BLaER1 treated with 17β-estradiol and CSF1 and Interleukin-3, amounts not matched to agents 10 nM and 100 nM (cell line): ENCODE measurements around the gene KCNH5.

ENCODE experiments used
- H3K27ac ChIP-seq, 11 experiments: shearing (Covaris generic); formaldehyde crosslinking; 2 replicates each; pipeline ENCODE4 v1.8.1; 2022
- H3K27me3 ChIP-seq, 11 experiments: shearing (Covaris generic); formaldehyde crosslinking; 2 replicates each; pipeline ENCODE4 v1.8.1; 2022
- H3K36me3 ChIP-seq, 11 experiments: shearing (Covaris generic); formaldehyde crosslinking; 2 replicates each; pipeline ENCODE4 v1.8.1; 2022
- H3K4me1 ChIP-seq, 10 experiments: shearing (Covaris generic); formaldehyde crosslinking; 2 replicates each; pipeline ENCODE4 v1.8.1; 2022
- H3K4me2 ChIP-seq, 11 experiments: shearing (Covaris generic); formaldehyde crosslinking; 2 replicates each; pipeline ENCODE4 v1.8.1; 2022
- H3K4me3 ChIP-seq, 10 experiments: shearing (Covaris generic); formaldehyde crosslinking; 2 replicates each; pipeline ENCODE4 v1.8.1; 2022
- H3K9ac ChIP-seq, 11 experiments: shearing (Covaris generic); formaldehyde crosslinking; 2 replicates each; pipeline ENCODE4 v1.8.1; 2022
- H3K9me3 ChIP-seq, 11 experiments: shearing (Covaris generic); formaldehyde crosslinking; replicated peaks in 1 of 11; 2 replicates each; pipeline ENCODE4 v1.8.1; 2022
- H4K20me1 ChIP-seq, 11 experiments: shearing (Covaris generic); formaldehyde crosslinking; 2 replicates each; pipeline ENCODE4 v1.8.1; 2022
- Cebpa-rat ChIP-seq, 11 experiments: shearing (Covaris generic); IDR thresholded peaks; 2 replicates each; pipeline ENCODE4 v1.8.1; 2022

Gene KCNH5

GRCh38 chr14:62689733-62690132, 355.5 kb downstream of the KCNH5 start:
- no peaks in the 10 kb centered on the region for H4K20me1 ChIP-seq
- H3K27me3 ChIP-seq, result no peaks in the 10 kb centered on the region
- H3K9ac ChIP-seq, result no peak overlapping the region
- H3K36me3 ChIP-seq, result no peaks in the 10 kb centered on the region
- no peak overlapping the region for H3K4me3 ChIP-seq
- H3K4me2 ChIP-seq, result no peak overlapping the region
- no peak for TF ChIP-seq Cebpa-rat (IDR thresholded peaks at IDR 0.05)
- no peaks in the 10 kb centered on the region for H3K4me1 ChIP-seq
- H3K9me3 ChIP-seq, result peaks cover 0 to 12% (median 8%) of the 10 kb centered on the region in 11 experiments; a peak in 11 of 22 replicates
- H3K27ac ChIP-seq, result no peak overlapping the region

GRCh38 chr14:62687818-62688217, 357.4 kb downstream of the KCNH5 start:
- Histone ChIP-seq H3K4me3 (no peak overlapping the region), H3K27ac (no peak overlapping the region), H3K9ac (no peak overlapping the region), H3K4me2 (no peak overlapping the region), H3K4me1 (no peaks in the 10 kb centered on the region), H4K20me1 (no peaks in the 10 kb centered on the region), H3K27me3 (no peaks in the 10 kb centered on the region), H3K36me3 (no peaks in the 10 kb centered on the region), H3K9me3 (peaks cover 0 to 12% (median 8%) of the 10 kb centered on the region in 11 experiments; a peak in 11 of 22 replicates)
- TF ChIP-seq Cebpa-rat (IDR thresholded peaks at IDR 0.05), result no peak

- Histone ChIP-seq H3K4me3 (no peak overlapping the region), H3K4me2 (no peak overlapping the region), H4K20me1 (no peaks in the 10 kb centered on the region), H3K9ac (no peak overlapping the region), H3K36me3 (no peaks in the 10 kb centered on the region), H3K27me3 (no peaks in the 10 kb centered on the region), H3K4me1 (no peaks in the 10 kb centered on the region), H3K9me3 (peaks cover 0 to 12% (median 8%) of the 10 kb centered on the region in 11 experiments; a peak in 11 of 22 replicates), H3K27ac (no peak overlapping the region)
- TF ChIP-seq Cebpa-rat (IDR thresholded peaks at IDR 0.05), result no peak
Measured at GRCh38 chr14:62684376-62684775, 360.9 kb downstream of the KCNH5 start.

GRCh38 chr14:62682208-62682607, 363.1 kb downstream of the KCNH5 start:
- Histone ChIP-seq H3K36me3 (no peaks in the 10 kb centered on the region), H3K4me3 (no peak overlapping the region), H4K20me1 (no peaks in the 10 kb centered on the region), H3K9me3 (no peaks in the 10 kb centered on the region), H3K27ac (no peak overlapping the region), H3K4me2 (no peak overlapping the region), H3K27me3 (no peaks in the 10 kb centered on the region), H3K4me1 (no peaks in the 10 kb centered on the region), H3K9ac (no peak overlapping the region)
- TF ChIP-seq Cebpa-rat (IDR thresholded peaks at IDR 0.05), result no peak

- peak in 6 of 11 experiments; percentile 22 to 79 (median 54); a peak in 9 of 22 replicates for TF ChIP-seq Cebpa-rat (IDR thresholded peaks at IDR 0.05)
- Histone ChIP-seq H3K4me2 (peak overlapping the region in 5 of 11 experiments; percentile 5 to 60 (median 23); a peak in 7 of 22 replicates), H3K27me3 (no peaks in the 10 kb centered on the region), H4K20me1 (no peaks in the 10 kb centered on the region), H3K27ac (peak overlapping the region in 2 of 11 experiments; percentile 50 to 56; a peak in 3 of 22 replicates), H3K9me3 (no peaks in the 10 kb centered on the region), H3K4me3 (no peak overlapping the region), H3K9ac (no peak overlapping the region), H3K4me1 (peaks cover 0 to 13% (median 2%) of the 10 kb centered on the region in 10 experiments; a peak in 10 of 20 replicates), H3K36me3 (no peaks in the 10 kb centered on the region)
Measured at GRCh38 chr14:62674563-62675237, 370.6 kb downstream of the KCNH5 start.

GRCh38 chr14:62673014-62673755, 372.1 kb downstream of the KCNH5 start:
- Histone ChIP-seq H3K36me3 (no peaks in the 10 kb centered on the region), H3K4me3 (no peak overlapping the region), H3K4me2 (no peak overlapping the region), H3K9me3 (no peaks in the 10 kb centered on the region), H4K20me1 (no peaks in the 10 kb centered on the region), H3K9ac (no peak overlapping the region), H3K27ac (no peak overlapping the region), H3K4me1 (peaks cover 0 to 13% (median 2%) of the 10 kb centered on the region in 10 experiments; a peak in 10 of 20 replicates), H3K27me3 (no peaks in the 10 kb centered on the region)
- no peak for TF ChIP-seq Cebpa-rat (IDR thresholded peaks at IDR 0.05)

- no peaks in the 10 kb centered on the region for H3K9me3 ChIP-seq
- no peaks in the 10 kb centered on the region for H4K20me1 ChIP-seq
- H3K4me1 ChIP-seq, result peaks cover 0 to 13% (median 3%) of the 10 kb centered on the region in 10 experiments; a peak in 10 of 20 replicates
- no peak overlapping the region for H3K4me2 ChIP-seq
- no peak overlapping the region for H3K9ac ChIP-seq
- H3K36me3 ChIP-seq, result no peaks in the 10 kb centered on the region
- TF ChIP-seq Cebpa-rat (IDR thresholded peaks at IDR 0.05), result no peak
- no peak overlapping the region for H3K27ac ChIP-seq
- no peaks in the 10 kb centered on the region for H3K27me3 ChIP-seq
- H3K4me3 ChIP-seq, result no peak overlapping the region
Measured at GRCh38 chr14:62670526-62670925, 374.7 kb downstream of the KCNH5 start.

GRCh38 chr14:62667421-62667914, 377.8 kb downstream of the KCNH5 start:
- no peak overlapping the region for H3K4me2 ChIP-seq
- TF ChIP-seq Cebpa-rat (IDR thresholded peaks at IDR 0.05), result no peak
- no peaks in the 10 kb centered on the region for H3K27me3 ChIP-seq
- peaks cover 0 to 8% (median 2%) of the 10 kb centered on the region in 10 experiments; a peak in 5 of 20 replicates for H3K4me1 ChIP-seq
- H3K27ac ChIP-seq, result no peak overlapping the region
- no peaks in the 10 kb centered on the region for H4K20me1 ChIP-seq
- no peaks in the 10 kb centered on the region for H3K36me3 ChIP-seq
- H3K9ac ChIP-seq, result no peak overlapping the region
- H3K4me3 ChIP-seq, result no peak overlapping the region
- peaks cover 0 to 4% (median 0%) of the 10 kb centered on the region in 11 experiments; a peak in 2 of 22 replicates for H3K9me3 ChIP-seq

- Histone ChIP-seq H3K27me3 (no peaks in the 10 kb centered on the region), H3K4me2 (peak overlapping the region in 2 of 11 experiments; percentile 28 to 32; a peak in 2 of 22 replicates), H3K9me3 (peaks cover 0 to 21% (median 7%) of the 10 kb centered on the region in 11 experiments; a peak in 10 of 22 replicates), H4K20me1 (no peaks in the 10 kb centered on the region), H3K9ac (no peak overlapping the region), H3K4me1 (peaks cover 0 to 8% (median 2%) of the 10 kb centered on the region in 10 experiments; a peak in 5 of 20 replicates), H3K27ac (no peak overlapping the region), H3K4me3 (no peak overlapping the region), H3K36me3 (no peaks in the 10 kb centered on the region)
- no peak for TF ChIP-seq Cebpa-rat (IDR thresholded peaks at IDR 0.05)
Measured at GRCh38 chr14:62665286-62665685, 380.0 kb downstream of the KCNH5 start.
